Tibial nerve (tissue), 4 donors: ENCODE measurements around the gene NUBP2. TPM values are rescaled to one million over a fixed set of nuclear protein-coding genes. Genes with fewer than 3 reads are reported as not detected.

Source experiments
- DNase-seq, 2 donors: peaks; one replicate each; pipeline ENCODE4 v3.0.0-alpha.2; 2019; ENCODE audit warnings: low spot score in 2 of 2
- H3K27ac ChIP-seq, 4 donors: fragments of 200-600 bp; sonication (generic) in 3 of 4; one replicate each; pipeline ENCODE4 v1.5.1; 2017 to 2019; ENCODE audit warnings: mild to moderate bottlenecking in 1 of 4
- H3K27me3 ChIP-seq, 2 donors: fragments of 200-600 bp; sonication (generic) in 1 of 2; one replicate each; pipeline versions ENCODE4 v1.5.1 to v1.6.0; 2017 to 2019
- H3K36me3 ChIP-seq, 3 donors: fragments of 200-600 bp; sonication (generic); one replicate each; pipeline ENCODE4 v1.5.1; 2018 to 2019
- H3K4me1 ChIP-seq, 4 donors: fragments of 200-600 bp; sonication (generic) in 3 of 4; one replicate each; pipeline ENCODE4 v1.5.1; 2017 to 2019
- H3K4me3 ChIP-seq, 4 donors: fragments of 200-600 bp; sonication (generic) in 3 of 4; one replicate each; pipeline ENCODE4 v1.5.1; 2017 to 2019; ENCODE audit warnings: mild to moderate bottlenecking in 1 of 4, moderate library complexity in 1 of 4
- H3K9me3 ChIP-seq, 4 donors: fragments of 200-600 bp; sonication (generic) in 3 of 4; one replicate each; pipeline ENCODE4 v1.5.1; 2017 to 2019
- CTCF ChIP-seq, 5 experiments: fragments of 200-600 bp in 3 of 5; fragments of 450-650 bp in 2 of 5; sonication (generic) in 3 of 5; IDR thresholded peaks; one replicate each; pipeline ENCODE4 v1.5.1; 2016 to 2019; ENCODE audit warnings: antibody characterized with exemption in 5 of 5, mild to moderate bottlenecking in 3 of 5, moderate library complexity in 2 of 5
- EP300 ChIP-seq, 2 donors: sonication (generic); formaldehyde crosslinking; IDR thresholded peaks; one replicate each; pipeline ENCODE4 v1.6.1; 2017; ENCODE audit warnings: antibody characterized with exemption in 2 of 2, mild to moderate bottlenecking in 1 of 2
- POLR2A ChIP-seq, 2 donors: fragments of 450-650 bp; IDR thresholded peaks; one replicate each; pipeline ENCODE4 v1.6.1; 2017; ENCODE audit warnings: antibody characterized with exemption in 2 of 2, mild to moderate bottlenecking in 2 of 2, moderate library complexity in 2 of 2
- WGBS, 2 donors: methylation state at CpG; one replicate each; pipeline ENCODE4 v1.1.5; 2018; 5-methylcytosine and 5-hydroxymethylcytosine counted together
- total RNA-seq, 4 donors: library from RNA; depleted of rRNA; stranded (reverse); fragments of >200 nt; gene quantifications; one replicate each; pipeline ENCODE4 v1.1.0, GENCODE V29; 2016

Gene NUBP2
- total RNA-seq, 4 donors from 2014 or later = 73.5 to 93.9 (median 87.4) TPM

- WGBS, 2 donors = 79 to 83% methylated on average over 17 to 20 of the region's 24 CpGs
- Histone ChIP-seq H3K36me3 (peaks cover 2 to 100% (median 30%) of the 10 kb centered on the region in 3 donors), H3K27me3 (no peaks in the 10 kb centered on the region), H3K27ac (no peak overlapping the region), H3K4me1 (peaks cover 0 to 14% (median 0%) of the 10 kb centered on the region in 4 donors), H3K4me3 (no peak overlapping the region), H3K9me3 (no peaks in the 10 kb centered on the region)
- TF ChIP-seq EP300 (IDR thresholded peaks at IDR 0.05) (no peak), CTCF (IDR thresholded peaks at IDR 0.05) (no peak), POLR2A (IDR thresholded peaks at IDR 0.05) (no peak)
- DNase-seq = no peak
Observed at GRCh38 chr16:1762879-1763520, 19.8 kb upstream of the NUBP2 start.

DNA sequence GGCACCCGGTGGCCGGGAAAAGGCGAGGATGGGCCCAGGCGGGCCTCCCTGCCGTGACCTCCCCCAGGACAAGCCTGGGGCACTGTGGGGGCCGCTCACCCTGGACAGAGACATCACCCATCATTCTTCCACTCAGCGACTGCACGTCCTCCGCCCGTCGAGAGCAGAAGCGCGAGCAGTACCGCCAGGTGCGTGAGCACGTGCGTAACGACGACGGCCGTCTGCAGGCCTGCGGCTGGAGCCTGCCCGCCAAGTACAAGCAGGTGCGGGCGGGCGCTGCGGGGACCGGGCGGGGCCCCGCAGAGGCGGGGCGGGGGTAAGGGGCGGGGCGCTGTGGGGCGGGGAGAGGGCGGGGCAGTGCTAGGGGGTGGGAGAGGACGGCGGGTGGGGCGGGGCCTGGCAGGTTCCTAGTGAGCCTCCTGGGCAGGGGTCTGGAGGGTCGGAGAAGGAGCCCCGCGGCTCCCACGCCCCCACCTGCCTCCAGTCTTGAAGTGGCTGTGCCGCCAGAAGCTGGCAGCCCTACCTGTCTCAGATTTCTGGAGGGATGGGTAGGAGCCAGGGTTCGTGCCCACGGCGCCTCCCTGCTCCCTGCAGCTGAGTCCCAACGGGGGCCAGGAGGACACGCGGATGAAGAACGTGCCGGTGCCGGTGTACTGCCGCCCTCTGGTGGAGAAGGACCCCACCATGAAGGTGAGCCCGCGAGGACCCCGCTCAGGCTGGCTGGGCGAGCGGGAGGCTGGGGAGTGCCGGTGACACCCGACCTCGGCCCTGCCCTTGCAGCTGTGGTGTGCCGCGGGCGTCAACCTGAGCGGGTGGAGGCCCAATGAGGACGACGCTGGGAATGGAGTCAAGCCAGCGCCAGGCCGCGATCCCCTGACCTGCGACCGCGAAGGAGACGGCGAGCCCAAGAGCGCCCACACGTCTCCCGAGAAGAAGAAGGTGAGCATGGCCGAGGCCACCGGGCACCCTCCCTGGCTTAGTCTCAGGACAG is 18.9 kb upstream of the NUBP2 start:
- WGBS, 2 donors = 71 to 84% methylated on average over 50 to 52 of the region's 81 CpGs
- Histone ChIP-seq H3K27me3 (no peaks in the 10 kb centered on the region), H3K4me3 (no peak overlapping the region), H3K27ac (no peak overlapping the region), H3K9me3 (no peaks in the 10 kb centered on the region), H3K4me1 (peaks cover 0 to 14% (median 0%) of the 10 kb centered on the region in 4 donors), H3K36me3 (peaks cover 2 to 100% (median 30%) of the 10 kb centered on the region in 3 donors)
- DNase-seq = no peak
- TF ChIP-seq POLR2A (IDR thresholded peaks at IDR 0.05) (no peak), CTCF (IDR thresholded peaks at IDR 0.05) (peak in 4 of 5 experiments; percentile 9 to 38 (median 30))

DNA sequence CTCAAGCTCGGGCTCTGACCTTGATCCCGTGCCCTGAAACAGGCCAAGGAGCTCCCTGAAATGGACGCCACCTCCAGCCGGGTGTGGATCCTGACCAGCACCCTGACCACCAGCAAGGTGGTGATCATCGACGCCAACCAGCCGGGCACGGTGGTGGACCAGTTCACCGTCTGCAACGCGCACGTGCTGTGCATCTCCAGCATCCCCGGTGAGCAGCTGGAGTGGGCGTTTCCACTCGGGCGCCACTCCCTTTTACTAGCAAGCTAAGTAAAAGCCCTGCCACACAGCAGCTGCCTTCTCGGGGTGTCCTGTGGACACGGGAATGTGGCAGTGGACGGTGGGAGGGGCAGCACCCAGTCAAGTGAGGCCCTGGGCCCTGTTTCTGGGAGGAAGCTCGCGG is 17.8 kb upstream of the NUBP2 start:
- Histone ChIP-seq H3K4me1 (peaks cover 0 to 24% (median 2%) of the 10 kb centered on the region in 4 donors), H3K4me3 (no peak overlapping the region), H3K36me3 (peaks cover 2 to 100% (median 30%) of the 10 kb centered on the region in 3 donors), H3K27ac (no peak overlapping the region), H3K27me3 (no peaks in the 10 kb centered on the region), H3K9me3 (no peaks in the 10 kb centered on the region)
- DNase-seq = no peak
- 84 to 97% methylated on average over 10 to 11 of the region's 21 CpGs for WGBS, 2 donors
- TF ChIP-seq POLR2A (IDR thresholded peaks at IDR 0.05) = no peak
- TF ChIP-seq CTCF (IDR thresholded peaks at IDR 0.05) = no peak
- no peak for TF ChIP-seq EP300 (IDR thresholded peaks at IDR 0.05)

DNA sequence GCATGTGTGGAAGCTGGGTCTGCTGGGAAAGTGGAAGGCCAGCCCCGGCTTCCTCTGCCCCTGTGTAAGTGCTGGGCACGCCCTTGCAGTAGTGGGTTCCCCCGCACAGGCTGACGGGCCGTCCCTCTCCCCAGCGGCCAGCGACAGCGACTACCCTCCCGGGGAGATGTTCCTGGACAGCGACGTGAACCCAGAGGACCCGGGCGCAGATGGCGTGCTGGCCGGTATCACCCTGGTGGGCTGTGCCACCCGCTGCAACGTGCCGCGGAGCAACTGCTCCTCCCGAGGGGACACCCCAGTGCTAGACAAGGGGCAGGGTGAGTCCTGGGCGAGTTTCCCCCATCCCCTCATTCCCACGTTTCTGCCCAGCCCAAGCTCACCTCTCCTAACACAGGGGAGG is 16.9 kb upstream of the NUBP2 start:
- H3K4me3 ChIP-seq = no peak overlapping the region
- H3K36me3 ChIP-seq = peaks cover 2 to 92% (median 24%) of the 10 kb centered on the region in 3 donors
- 87% methylated on average over 20 of the region's 22 CpGs for WGBS, 2 donors
- no peaks in the 10 kb centered on the region for H3K9me3 ChIP-seq
- no peaks in the 10 kb centered on the region for H3K27me3 ChIP-seq
- H3K27ac ChIP-seq = no peak overlapping the region
- peaks cover 0 to 33% (median 6%) of the 10 kb centered on the region in 4 donors for H3K4me1 ChIP-seq
- TF ChIP-seq CTCF (IDR thresholded peaks at IDR 0.05) (no peak), EP300 (IDR thresholded peaks at IDR 0.05) (no peak), POLR2A (IDR thresholded peaks at IDR 0.05) (no peak)
- no peak for DNase-seq

GRCh38 chr16:1766231-1766630 is 16.5 kb upstream of the NUBP2 start:
- WGBS, 2 donors = 88 to 89% methylated on average over 13 to 19 of the region's 19 CpGs
- no peaks in the 10 kb centered on the region for H3K9me3 ChIP-seq
- TF ChIP-seq EP300 (IDR thresholded peaks at IDR 0.05) = no peak
- TF ChIP-seq CTCF (IDR thresholded peaks at IDR 0.05) = no peak
- TF ChIP-seq POLR2A (IDR thresholded peaks at IDR 0.05) = no peak
- no peak overlapping the region for H3K27ac ChIP-seq
- no peak for DNase-seq
- H3K36me3 ChIP-seq = peaks cover 2 to 88% (median 22%) of the 10 kb centered on the region in 3 donors
- no peaks in the 10 kb centered on the region for H3K27me3 ChIP-seq
- H3K4me1 ChIP-seq = peaks cover 0 to 36% (median 6%) of the 10 kb centered on the region in 4 donors
- no peak overlapping the region for H3K4me3 ChIP-seq
